HepG2 (cell line): ENCODE results near the gene GPR149. TPM values are rescaled to one million over a fixed set of nuclear protein-coding genes. Genes with fewer than 3 reads are reported as not detected.

ENCODE experiments used
- ATF1 ChIP-seq: IDR thresholded peaks from 2 replicates; pipeline ENCODE4 v1.6.1; 2016; ENCODE audit warnings: mild to moderate bottlenecking, control low read depth
- EHMT2 ChIP-seq: fragments of 200-600 bp; sonication (generic); IDR thresholded peaks from 2 replicates; pipeline ENCODE4 v1.7.0; 2017; ENCODE audit warnings: antibody characterized with exemption, low read depth, low read length, borderline replicate concordance
- GABPA ChIP-seq, 2 experiments: IDR thresholded peaks; 2 replicates each; pipeline ENCODE4 v1.6.1; 2011 to 2016; ENCODE audit warnings: low read depth in 2 of 2, low read length in 1 of 2, missing biosample characterization in 1 of 2, missing genetic modification characterization in 1 of 2
- GLI4 ChIP-seq: sonication (generic); formaldehyde crosslinking; IDR thresholded peaks from 2 replicates; pipeline ENCODE4 v1.5.1; 2020; ENCODE audit warnings: missing genetic modification reagents, mild to moderate bottlenecking, moderate library complexity, borderline replicate concordance
- KLF16 ChIP-seq, 2 experiments: sonication (generic) in 1 of 2; formaldehyde crosslinking in 1 of 2; IDR thresholded peaks; 2 replicates each; pipeline versions ENCODE4 v1.6.1 to v1.8.0; 2016 to 2023; ENCODE audit warnings: missing genetic modification reagents in 2 of 2, missing compliant biosample characterization in 1 of 2
- MIER2 ChIP-seq: IDR thresholded peaks from 2 replicates; pipeline ENCODE4 v1.6.1; 2016; ENCODE audit warnings: missing biosample characterization, missing genetic modification reagents
- MXD3 ChIP-seq: IDR thresholded peaks from 2 replicates; pipeline ENCODE4 v1.6.1; 2016; ENCODE audit warnings: mild to moderate bottlenecking, missing biosample characterization, missing genetic modification reagents
- REST ChIP-seq, 2 experiments: IDR thresholded peaks; 2 replicates each; pipeline ENCODE4 v1.6.1; 2011 to 2012; ENCODE audit warnings: low read length in 2 of 2, borderline replicate concordance in 1 of 2, low read depth in 1 of 2, mild to moderate bottlenecking in 1 of 2, moderate library complexity in 1 of 2
- RXRB ChIP-seq: IDR thresholded peaks from 2 replicates; pipeline ENCODE4 v1.6.1; 2016; ENCODE audit warnings: borderline replicate concordance, missing genetic modification reagents, missing compliant biosample characterization
- ZNF280D ChIP-seq: sonication (generic); formaldehyde crosslinking; IDR thresholded peaks from 2 replicates; pipeline ENCODE4 v1.5.1; 2020; ENCODE audit warnings: mild to moderate bottlenecking, missing genetic modification reagents
- ZNF782 ChIP-seq: sonication (generic); formaldehyde crosslinking; IDR thresholded peaks from 2 replicates; pipeline ENCODE4 v1.4.0; 2020; ENCODE audit warnings: missing genetic modification reagents, mild to moderate bottlenecking, borderline replicate concordance
- ZSCAN9 ChIP-seq: IDR thresholded peaks from 2 replicates; pipeline ENCODE4 v1.6.1; 2016; ENCODE audit warnings: borderline replicate concordance
- polyA plus RNA-seq, 8 experiments: library from polyadenylated mRNA; depleted of rRNA in 3 of 8; stranded (reverse) in 7 of 8; unstranded in 1 of 8; fragments of >200 nt; fragmentation: Illumina TruSeq in 4 of 8; extraction: Trizol in 4 of 8; gene quantifications; 2 replicates each; pipeline versions ENCODE4 v1.2.1 to v1.2.3, GENCODE V29; 2011 to 2016; ENCODE audit warnings: low read depth in 4 of 8, missing spikeins in 1 of 8, mixed read lengths in 1 of 8; ENCODE audit not compliant: insufficient read depth in 1 of 8
- total RNA-seq, 5 experiments: library from RNA; depleted of rRNA; stranded (reverse); fragments of >200 nt; fragmentation: Illumina TruSeq; extraction: Trizol; gene quantifications; 2 replicates each; pipeline ENCODE4 v1.2.3, GENCODE V29; 2016; ENCODE audit warnings: low read depth in 1 of 5

Gene GPR149
- total and polyA plus RNA-seq, 2 of the 13 experiments (the other 11 are each of a cell fraction or from before 2014, with no cell fraction given), result not detected

- TF ChIP-seq KLF16 (CRISPR knock-in tag; IDR thresholded peaks at IDR 0.05), result 0 out of 4 replicates have a peak, but pooled peaks of 1 of the 2 experiments have one; percentile 31
- no peak for TF ChIP-seq ZNF782 (CRISPR knock-in tag)
- peak; percentile 60 to 98 for TF ChIP-seq REST (IDR thresholded peaks at IDR 0.05; ENCODE audit: borderline replicate concordance in 1 of 2, low read depth in 1 of 2, low read length in 2 of 2)
- 0 out of 2 replicates have a peak, but pooled peaks have one; percentile 13 for TF ChIP-seq RXRB
- 0 out of 2 replicates have a peak, but pooled peaks have one; percentile 42 for TF ChIP-seq ZSCAN9 (CRISPR knock-in tag)
- TF ChIP-seq GABPA (IDR thresholded peaks at IDR 0.05; ENCODE audit: low read depth, low read length), result no peak
- 0 out of 2 replicates have a peak, but pooled peaks have one; percentile 9 for TF ChIP-seq GABPA (CRISPR knock-in tag; IDR thresholded peaks at IDR 0.05; ENCODE audit: low read depth)
- no peak for TF ChIP-seq GLI4 (CRISPR knock-in tag)
- TF ChIP-seq MIER2 (CRISPR knock-in tag), result peak; percentile 97
- peak; percentile 93 for TF ChIP-seq EHMT2
- no peak for TF ChIP-seq MXD3 (CRISPR knock-in tag)
- TF ChIP-seq ATF1 (CRISPR knock-in tag), result no peak
- TF ChIP-seq ZNF280D, result no peak
Observed at GRCh38 chr3:154421083-154421482, 8.9 kb downstream of the GPR149 start (continued).
